ENCODE data around the gene RILPL2. TPM values are rescaled to one million over a fixed set of nuclear protein-coding genes. Genes with fewer than 3 reads are reported as not detected.
"Not testable (repeated sequence)": the region's sequence is repeated elsewhere in the genome, so short reads cannot be mapped to it uniquely, and the experiment has no call there.

The RILPL2 gene
- total RNA-seq, 1 experiment from 2014 or later = 1.1 TPM

DNA sequence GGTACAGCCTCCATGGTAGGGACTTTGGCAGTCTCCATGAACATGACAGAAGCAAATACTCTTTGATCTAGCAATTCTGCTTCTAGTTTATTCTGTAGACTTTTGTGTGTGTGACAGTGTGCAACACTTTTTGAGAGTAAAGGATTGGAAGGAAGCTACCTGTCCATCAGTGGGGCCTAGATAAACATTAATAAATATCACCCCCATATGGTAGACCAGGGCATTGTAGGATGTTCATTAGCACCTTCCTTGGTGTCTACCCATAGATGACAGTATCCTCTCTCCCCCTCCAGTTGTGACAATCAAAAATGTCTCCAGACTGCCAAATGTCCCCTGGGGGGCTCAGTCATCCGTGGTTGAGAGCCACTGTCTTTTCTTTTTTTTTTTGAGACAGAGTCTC is 32.3 kb upstream of the RILPL2 start (continued):
- TF ChIP-seq, protein P1, sequence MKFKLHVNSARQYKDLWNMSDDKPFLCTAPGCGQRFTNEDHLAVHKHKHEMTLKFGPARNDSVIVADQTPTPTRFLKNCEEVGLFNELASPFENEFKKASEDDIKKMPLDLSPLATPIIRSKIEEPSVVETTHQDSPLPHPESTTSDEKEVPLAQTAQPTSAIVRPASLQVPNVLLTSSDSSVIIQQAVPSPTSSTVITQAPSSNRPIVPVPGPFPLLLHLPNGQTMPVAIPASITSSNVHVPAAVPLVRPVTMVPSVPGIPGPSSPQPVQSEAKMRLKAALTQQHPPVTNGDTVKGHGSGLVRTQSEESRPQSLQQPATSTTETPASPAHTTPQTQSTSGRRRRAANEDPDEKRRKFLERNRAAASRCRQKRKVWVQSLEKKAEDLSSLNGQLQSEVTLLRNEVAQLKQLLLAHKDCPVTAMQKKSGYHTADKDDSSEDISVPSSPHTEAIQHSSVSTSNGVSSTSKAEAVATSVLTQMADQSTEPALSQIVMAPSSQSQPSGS (CRISPR knock-in tag; IDR thresholded peaks at IDR 0.05; ENCODE audit: borderline replicate concordance, low read depth) = no peak
- TF ChIP-seq, protein P2, sequence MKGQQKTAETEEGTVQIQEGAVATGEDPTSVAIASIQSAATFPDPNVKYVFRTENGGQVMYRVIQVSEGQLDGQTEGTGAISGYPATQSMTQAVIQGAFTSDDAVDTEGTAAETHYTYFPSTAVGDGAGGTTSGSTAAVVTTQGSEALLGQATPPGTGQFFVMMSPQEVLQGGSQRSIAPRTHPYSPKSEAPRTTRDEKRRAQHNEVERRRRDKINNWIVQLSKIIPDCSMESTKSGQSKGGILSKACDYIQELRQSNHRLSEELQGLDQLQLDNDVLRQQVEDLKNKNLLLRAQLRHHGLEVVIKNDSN (CRISPR knock-in tag; IDR thresholded peaks at IDR 0.05) = no peak
- no peak for TF ChIP-seq NR1H2 (CRISPR knock-in tag; IDR thresholded peaks at IDR 0.05)

DNA sequence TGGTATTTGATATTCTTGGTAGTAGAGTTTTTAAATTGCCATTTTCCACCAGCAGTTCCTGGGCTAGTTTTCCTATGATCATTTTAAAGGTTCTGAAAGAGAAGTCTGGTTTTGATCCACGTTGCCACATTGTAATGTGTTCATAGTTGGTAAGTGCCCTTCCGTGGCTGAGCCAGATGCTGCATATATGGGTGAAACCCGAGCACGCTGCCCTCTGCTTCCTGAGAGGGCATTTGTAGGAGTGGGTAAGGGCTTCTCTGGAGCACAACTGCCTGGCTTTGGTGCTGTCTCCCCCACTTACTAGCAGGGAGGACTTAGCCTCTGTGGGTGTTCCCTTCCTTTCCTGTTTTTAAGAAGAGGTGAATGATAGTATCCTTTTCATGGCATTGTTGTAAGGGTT is 28.6 kb upstream of the RILPL2 start:
- Mint-ChIP-seq H3K9me3 (no peaks in the 10 kb centered on the region), H3K36me3 (peaks cover 10% of the 10 kb centered on the region), H3K27ac (no peak overlapping the region), H3K27me3 (ENCODE audit: low read depth) (no peaks in the 10 kb centered on the region), H3K4me3 (no peak overlapping the region), H3K4me1 (no peaks in the 10 kb centered on the region)
- ATAC-seq (no peak), DNase-seq (ENCODE audit: low spot score) (no peak)
- CTCF ChIA-PET = no interaction called here
- no peak for TF ChIP-seq EMX1 (CRISPR knock-in tag; IDR thresholded peaks at IDR 0.05)
- no peak for TF ChIP-seq RELA (CRISPR knock-in tag; IDR thresholded peaks at IDR 0.05; ENCODE audit: borderline replicate concordance)
- TF ChIP-seq, protein P3, sequence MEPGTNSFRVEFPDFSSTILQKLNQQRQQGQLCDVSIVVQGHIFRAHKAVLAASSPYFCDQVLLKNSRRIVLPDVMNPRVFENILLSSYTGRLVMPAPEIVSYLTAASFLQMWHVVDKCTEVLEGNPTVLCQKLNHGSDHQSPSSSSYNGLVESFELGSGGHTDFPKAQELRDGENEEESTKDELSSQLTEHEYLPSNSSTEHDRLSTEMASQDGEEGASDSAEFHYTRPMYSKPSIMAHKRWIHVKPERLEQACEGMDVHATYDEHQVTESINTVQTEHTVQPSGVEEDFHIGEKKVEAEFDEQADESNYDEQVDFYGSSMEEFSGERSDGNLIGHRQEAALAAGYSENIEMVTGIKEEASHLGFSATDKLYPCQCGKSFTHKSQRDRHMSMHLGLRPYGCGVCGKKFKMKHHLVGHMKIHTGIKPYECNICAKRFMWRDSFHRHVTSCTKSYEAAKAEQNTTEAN (CRISPR knock-in tag; IDR thresholded peaks at IDR 0.05) = no peak
- TF ChIP-seq, protein P4, sequence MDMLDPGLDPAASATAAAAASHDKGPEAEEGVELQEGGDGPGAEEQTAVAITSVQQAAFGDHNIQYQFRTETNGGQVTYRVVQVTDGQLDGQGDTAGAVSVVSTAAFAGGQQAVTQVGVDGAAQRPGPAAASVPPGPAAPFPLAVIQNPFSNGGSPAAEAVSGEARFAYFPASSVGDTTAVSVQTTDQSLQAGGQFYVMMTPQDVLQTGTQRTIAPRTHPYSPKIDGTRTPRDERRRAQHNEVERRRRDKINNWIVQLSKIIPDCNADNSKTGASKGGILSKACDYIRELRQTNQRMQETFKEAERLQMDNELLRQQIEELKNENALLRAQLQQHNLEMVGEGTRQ (CRISPR knock-in tag; IDR thresholded peaks at IDR 0.05) = no peak
- TF ChIP-seq MXD4 (CRISPR knock-in tag; IDR thresholded peaks at IDR 0.05; ENCODE audit: borderline replicate concordance) = no peak
- TF ChIP-seq, protein P5, sequence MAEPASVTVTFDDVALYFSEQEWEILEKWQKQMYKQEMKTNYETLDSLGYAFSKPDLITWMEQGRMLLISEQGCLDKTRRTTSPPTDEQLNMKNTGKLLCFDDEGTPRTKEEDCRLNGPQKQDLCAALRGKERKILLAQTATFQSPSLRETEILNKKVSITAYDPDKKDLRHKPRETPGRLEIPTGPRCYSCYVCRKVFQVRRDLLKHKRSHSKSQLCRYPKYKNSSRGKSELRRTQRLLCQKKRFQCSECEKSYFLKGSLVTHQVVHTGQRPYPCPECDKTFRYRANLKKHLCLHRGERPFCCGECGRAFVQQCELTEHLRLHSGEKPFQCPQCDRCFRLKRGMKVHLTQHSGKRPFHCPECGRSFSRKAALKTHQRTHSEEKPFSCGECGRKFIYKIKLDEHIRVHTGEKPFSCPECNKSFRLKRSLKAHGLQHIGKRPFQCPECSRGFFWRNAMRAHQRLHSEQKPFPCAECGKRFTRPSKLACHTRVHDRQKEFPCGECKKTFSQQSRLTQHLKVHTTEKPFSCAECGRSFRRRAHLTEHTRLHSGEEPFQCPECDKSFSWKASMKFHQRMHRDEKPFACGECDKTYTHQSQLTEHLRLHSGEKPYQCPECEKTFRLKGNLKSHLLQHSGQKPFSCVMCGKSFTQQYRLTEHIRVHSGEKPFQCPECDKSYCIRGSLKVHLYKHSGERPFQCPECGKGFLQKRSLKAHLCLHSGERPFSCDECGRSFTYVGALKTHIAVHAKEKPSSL (CRISPR knock-in tag; conservative IDR thresholded peaks at IDR 0.05) = no peak
- no peak for TF ChIP-seq GTF2I (CRISPR knock-in tag; conservative IDR thresholded peaks at IDR 0.05)
- TF ChIP-seq HMGA2 (CRISPR knock-in tag; IDR thresholded peaks at IDR 0.05) = no peak
- TF ChIP-seq, protein P6, sequence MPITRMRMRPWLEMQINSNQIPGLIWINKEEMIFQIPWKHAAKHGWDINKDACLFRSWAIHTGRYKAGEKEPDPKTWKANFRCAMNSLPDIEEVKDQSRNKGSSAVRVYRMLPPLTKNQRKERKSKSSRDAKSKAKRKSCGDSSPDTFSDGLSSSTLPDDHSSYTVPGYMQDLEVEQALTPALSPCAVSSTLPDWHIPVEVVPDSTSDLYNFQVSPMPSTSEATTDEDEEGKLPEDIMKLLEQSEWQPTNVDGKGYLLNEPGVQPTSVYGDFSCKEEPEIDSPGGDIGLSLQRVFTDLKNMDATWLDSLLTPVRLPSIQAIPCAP (CRISPR knock-in tag; IDR thresholded peaks at IDR 0.05) = no peak
- TF ChIP-seq, protein P2 (CRISPR knock-in tag; IDR thresholded peaks at IDR 0.05) = no peak
- no peak for TF ChIP-seq CBFB (CRISPR knock-in tag; IDR thresholded peaks at IDR 0.05; ENCODE audit: low read depth)
- POLR2A ChIA-PET = no interaction called here

DNA sequence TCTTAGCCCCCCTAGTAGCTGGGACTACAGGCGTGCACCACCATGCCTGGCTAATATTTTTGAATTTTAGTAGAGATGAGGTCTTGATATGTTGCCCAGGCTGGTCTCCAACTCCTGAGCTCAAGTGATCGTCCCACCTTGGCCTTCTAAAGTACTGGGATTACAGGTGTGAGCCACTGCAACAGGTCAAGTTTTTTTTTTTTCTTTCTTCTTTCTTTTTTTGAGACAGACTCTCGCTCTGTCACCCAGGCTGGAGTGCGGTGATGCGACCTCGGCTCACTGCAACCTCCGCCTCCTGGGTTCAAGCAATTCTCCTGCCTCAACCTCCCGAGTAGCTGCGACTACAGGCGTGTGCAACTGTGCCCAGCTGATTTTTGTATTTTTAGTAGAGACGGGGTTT is 26.7 kb upstream of the RILPL2 start:
- H3K27me3 Mint-ChIP-seq (ENCODE audit: low read depth); ATAC-seq; H3K4me1 Mint-ChIP-seq; H3K27ac Mint-ChIP-seq; H3K4me3 Mint-ChIP-seq; POLR2A ChIA-PET; CTCF ChIA-PET; DNase-seq (ENCODE audit: low spot score); H3K9me3 Mint-ChIP-seq: not testable (repeated sequence)
- H3K36me3 Mint-ChIP-seq = peaks cover 10% of the 10 kb centered on the region
